ENCODE data around the gene SEC22A. TPM values are rescaled to one million over a fixed set of nuclear protein-coding genes. Genes with fewer than 3 reads are reported as not detected.
A peak's percentile ranks its signal among the peaks of the same experiment; 100 is the strongest.

SEC22A gene, protein sequence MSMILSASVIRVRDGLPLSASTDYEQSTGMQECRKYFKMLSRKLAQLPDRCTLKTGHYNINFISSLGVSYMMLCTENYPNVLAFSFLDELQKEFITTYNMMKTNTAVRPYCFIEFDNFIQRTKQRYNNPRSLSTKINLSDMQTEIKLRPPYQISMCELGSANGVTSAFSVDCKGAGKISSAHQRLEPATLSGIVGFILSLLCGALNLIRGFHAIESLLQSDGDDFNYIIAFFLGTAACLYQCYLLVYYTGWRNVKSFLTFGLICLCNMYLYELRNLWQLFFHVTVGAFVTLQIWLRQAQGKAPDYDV
- total RNA-seq: 10 to 100 TPM; 17.7 to 49.4 (median 24.2) TPM

DNA sequence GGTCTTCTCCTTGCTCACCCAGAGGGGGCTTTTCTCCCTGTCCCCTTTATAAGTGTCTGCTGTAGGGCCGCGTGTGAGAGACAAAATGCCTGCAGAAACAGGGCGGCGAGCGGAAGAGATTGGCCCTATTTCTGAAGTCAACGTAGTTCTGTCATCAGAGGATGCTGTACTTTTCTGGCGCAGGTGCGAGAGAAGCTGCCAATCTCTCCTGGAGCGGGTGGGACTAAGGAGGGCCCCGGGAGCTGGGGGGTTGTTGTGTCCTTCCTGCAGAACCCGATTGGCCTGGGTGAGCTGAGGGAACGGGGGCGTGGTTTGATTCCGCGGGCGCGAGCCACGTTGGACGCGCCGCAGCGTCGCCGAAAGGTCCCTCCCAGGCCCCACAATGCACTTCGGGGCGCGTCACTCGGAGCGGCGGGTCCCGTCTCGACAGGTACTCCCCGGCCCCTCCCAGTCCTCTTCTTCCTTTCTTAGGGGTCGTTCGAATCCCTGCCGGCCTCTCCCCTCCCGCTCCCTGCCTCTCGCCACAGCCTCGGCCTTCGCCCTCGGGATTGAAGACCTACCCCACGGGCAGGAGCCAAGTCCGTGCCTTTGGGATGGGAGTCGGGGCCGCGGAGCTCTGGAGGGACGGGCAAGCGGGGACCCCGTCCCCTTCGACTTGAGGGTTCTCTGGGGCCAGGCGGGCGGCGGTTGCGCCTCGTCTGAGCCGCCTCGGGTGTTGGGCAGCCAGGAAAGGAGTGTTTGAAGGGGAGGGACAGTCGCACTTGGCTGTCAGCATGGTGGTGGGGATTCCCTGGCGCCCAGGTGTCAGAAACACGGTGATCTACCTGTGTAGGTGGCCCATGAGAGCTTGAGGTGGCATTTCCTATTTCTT, at the start of gene SEC22A:
TSS of gene SEC22A (plus strand) at position 387 of the 871 bp plus-strand sequence. CDS start 7,275 bp downstream, outside the sequence.
- H3K27ac ChIP-seq: peak within 1 kb of the TSS; percentile 69 to 95 (median 91)
- peak; percentile 25 to 78 for TF ChIP-seq POLR2A (IDR thresholded peaks at IDR 0.05)
- peak; percentile 26 to 92 for TF ChIP-seq EP300 (IDR thresholded peaks at IDR 0.05)
- TF ChIP-seq, protein P1, sequence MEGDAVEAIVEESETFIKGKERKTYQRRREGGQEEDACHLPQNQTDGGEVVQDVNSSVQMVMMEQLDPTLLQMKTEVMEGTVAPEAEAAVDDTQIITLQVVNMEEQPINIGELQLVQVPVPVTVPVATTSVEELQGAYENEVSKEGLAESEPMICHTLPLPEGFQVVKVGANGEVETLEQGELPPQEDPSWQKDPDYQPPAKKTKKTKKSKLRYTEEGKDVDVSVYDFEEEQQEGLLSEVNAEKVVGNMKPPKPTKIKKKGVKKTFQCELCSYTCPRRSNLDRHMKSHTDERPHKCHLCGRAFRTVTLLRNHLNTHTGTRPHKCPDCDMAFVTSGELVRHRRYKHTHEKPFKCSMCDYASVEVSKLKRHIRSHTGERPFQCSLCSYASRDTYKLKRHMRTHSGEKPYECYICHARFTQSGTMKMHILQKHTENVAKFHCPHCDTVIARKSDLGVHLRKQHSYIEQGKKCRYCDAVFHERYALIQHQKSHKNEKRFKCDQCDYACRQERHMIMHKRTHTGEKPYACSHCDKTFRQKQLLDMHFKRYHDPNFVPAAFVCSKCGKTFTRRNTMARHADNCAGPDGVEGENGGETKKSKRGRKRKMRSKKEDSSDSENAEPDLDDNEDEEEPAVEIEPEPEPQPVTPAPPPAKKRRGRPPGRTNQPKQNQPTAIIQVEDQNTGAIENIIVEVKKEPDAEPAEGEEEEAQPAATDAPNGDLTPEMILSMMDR (IDR thresholded peaks at IDR 0.05): no peak

DNA sequence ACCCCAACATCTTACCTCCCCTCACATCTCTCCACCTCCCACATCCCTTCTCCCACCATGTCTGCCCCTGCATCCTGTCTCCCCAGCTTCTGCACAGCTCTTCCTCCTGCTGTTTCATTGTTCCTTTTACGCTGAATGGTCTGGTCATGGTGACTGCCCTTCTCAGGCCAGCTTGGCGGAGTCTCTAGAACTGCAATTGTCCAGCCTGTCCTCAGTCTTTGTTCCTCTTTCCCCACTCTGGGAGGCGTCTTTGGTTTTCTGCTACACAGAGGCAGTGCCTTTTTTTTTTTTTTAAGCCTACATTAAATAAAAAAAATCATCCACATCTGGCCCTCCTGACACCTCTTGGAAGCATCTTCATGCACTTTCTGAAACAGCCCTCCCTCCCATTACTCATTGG, 49.1 kb upstream of the SEC22A start:
- H3K27me3 ChIP-seq: no peaks in the 10 kb centered on the region

More for the DNA sequence above, at the start of gene SEC22A:
- Histone ChIP-seq H3K27me3 (no peaks in the 10 kb centered on the region), H3K4me3 (peak within 1 kb of the TSS; percentile 72 to 87 (median 84)), H3K4me1 (peaks cover 0 to 22% (median 7%) of the 10 kb centered on the region in 4 donors), H3K36me3 (no peaks in the 10 kb centered on the region), H3K9me3 (no peaks in the 10 kb centered on the region)
- peak; percentile 73 to 81 for DNase-seq (ENCODE audit: low spot score in 2 of 2)
- WGBS, 2 donors: 1% methylated on average over 45 to 60 of the region's 60 CpGs

DNA sequence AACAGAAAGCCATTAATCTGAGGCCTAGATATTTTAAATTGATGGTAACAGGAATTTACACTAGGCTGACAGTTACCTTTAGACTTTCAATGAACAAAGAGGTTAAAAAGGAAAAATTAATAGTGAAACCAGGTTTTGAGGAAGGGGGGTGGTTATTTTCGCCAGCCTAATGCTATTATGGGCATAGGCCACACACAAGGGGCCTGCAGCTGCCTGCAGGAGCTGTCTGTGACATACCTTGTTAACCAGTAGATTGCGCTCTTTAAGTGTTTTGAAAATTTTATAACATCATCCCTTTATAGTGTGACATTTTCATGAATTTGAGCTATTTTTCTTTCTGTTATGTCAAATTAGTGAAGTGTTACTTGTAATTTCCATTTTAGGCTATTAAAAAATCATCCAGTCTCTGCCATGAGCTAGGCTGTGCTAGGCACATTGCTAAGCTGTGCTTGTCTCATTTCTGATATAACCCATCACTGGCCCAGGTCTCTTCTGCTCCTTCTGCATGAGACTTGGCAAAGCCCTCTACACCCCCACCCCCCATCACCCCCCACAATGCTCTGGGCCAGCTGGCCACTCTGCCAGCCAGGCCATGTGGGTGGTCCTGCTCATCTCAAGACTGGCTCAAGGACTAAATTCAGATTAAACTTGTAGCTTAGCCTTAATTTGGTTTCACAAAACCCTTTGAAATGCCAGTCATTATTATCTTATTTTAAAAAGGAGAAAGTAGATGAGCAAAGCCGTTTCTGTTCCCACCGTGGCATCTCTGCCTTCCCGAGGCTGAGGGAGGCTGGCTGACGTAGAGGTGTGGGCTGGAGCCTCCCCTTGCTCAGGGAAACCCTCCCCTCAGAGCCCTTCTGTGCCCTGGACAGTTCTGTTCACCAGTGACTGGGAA, 48.4 kb upstream of the SEC22A start:
- no peaks in the 10 kb centered on the region for H3K9me3 ChIP-seq
- H3K4me1 ChIP-seq: no peaks in the 10 kb centered on the region
- TF ChIP-seq POLR2A (IDR thresholded peaks at IDR 0.05) (no peak), EP300 (IDR thresholded peaks at IDR 0.05) (no peak)
- TF ChIP-seq, protein P1 (IDR thresholded peaks at IDR 0.05): no peak
- DNase-seq (ENCODE audit: low spot score in 2 of 2): no peak
- WGBS, 2 donors: 65 to 72% methylated on average over 6 of the region's 6 CpGs
- no peak overlapping the region for H3K4me3 ChIP-seq
- no peaks in the 10 kb centered on the region for H3K27me3 ChIP-seq
- H3K27ac ChIP-seq: peak overlapping the region in 1 of 4 donors; percentile 16
- peaks cover 0 to 97% (median 0%) of the 10 kb centered on the region in 3 donors for H3K36me3 ChIP-seq

More for the DNA sequence above, 49.1 kb upstream of the SEC22A start:
- Histone ChIP-seq H3K4me3 (no peak overlapping the region), H3K4me1 (no peaks in the 10 kb centered on the region), H3K27ac (no peak overlapping the region), H3K36me3 (peaks cover 0 to 97% (median 0%) of the 10 kb centered on the region in 3 donors), H3K9me3 (no peaks in the 10 kb centered on the region)
- 79 to 88% methylated on average over 3 of the region's 3 CpGs for WGBS, 2 donors
- TF ChIP-seq, protein P1 (IDR thresholded peaks at IDR 0.05): no peak
- TF ChIP-seq EP300 (IDR thresholded peaks at IDR 0.05) (no peak), POLR2A (IDR thresholded peaks at IDR 0.05) (no peak)
- DNase-seq (ENCODE audit: low spot score in 2 of 2): no peak

DNA sequence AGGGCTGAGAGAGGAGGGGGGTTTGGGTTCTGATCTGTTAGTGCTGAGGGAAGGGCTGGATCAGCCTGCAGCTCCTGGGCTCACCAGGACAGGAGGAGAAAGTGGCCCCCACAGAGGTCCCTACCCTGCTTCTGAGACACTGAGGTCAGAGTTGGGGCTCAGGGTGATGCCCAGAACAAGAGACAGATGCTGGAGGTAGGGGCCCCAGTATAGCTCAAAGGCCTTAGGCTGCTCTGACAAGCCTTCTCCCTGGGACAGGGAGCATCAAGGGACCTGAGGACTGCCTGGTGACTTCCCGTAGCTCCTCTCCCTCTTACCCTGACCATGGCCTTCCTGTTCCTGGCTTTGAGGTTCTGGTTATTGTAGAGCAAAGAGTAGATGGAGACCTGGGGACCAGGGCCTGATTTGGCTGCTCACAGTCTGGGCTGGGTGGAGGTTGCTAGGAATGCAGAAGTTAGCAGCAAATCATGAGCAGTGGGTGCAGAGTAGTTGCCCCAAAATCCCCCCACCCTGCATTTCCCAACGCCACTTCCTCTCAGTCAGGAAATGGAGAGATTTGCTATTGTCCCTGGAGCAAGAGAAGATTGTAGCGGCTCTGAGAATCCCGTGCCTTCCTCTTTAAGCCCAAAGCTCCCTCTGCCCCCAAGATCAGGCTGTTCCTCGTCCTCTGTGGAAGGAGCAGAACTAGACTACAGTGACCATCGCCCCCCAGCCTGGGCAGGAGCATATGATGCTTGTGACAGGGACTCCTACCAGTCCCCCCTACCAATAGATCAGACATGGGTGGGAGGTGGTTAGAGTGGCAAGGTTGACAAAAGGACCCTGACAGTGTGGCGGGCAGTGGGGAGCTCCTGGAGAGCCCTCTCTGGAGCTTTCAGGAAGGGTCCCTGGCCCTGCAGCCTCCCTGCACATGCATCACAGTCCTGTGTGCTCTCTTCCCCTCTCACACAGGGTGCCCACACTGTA, 47.4 kb upstream of the SEC22A start:
- Histone ChIP-seq H3K9me3 (no peaks in the 10 kb centered on the region), H3K27ac (peak overlapping the region in 1 of 4 donors; percentile 16), H3K27me3 (no peaks in the 10 kb centered on the region), H3K4me1 (no peaks in the 10 kb centered on the region), H3K36me3 (peaks cover 0 to 98% (median 0%) of the 10 kb centered on the region in 3 donors), H3K4me3 (no peak overlapping the region)
- WGBS, 2 donors: 80 to 89% methylated on average over 7 of the region's 7 CpGs
- DNase-seq (ENCODE audit: low spot score in 2 of 2): peak in 1 of 2 donors; percentile 32
- TF ChIP-seq EP300 (IDR thresholded peaks at IDR 0.05): peak in 1 of 2 donors; percentile 24
- TF ChIP-seq POLR2A (IDR thresholded peaks at IDR 0.05): no peak
